GM23338 (cell line): ENCODE data around the gene UBE2Q2. TPM values are rescaled to one million over a fixed set of nuclear protein-coding genes. Genes with fewer than 3 reads are reported as not detected.

Experiments
- ATAC-seq: fragments of 200-7000 bp; cut with Tn5 transposase; 3 replicates; pipeline ENCODE4 v1.9.1; 2020
- DNase-seq: peaks from one replicate; pipeline ENCODE4 v3.0.0-alpha.2; 2015; ENCODE audit warnings: low spot score
- H2AFZ ChIP-seq: fragments of 200-600 bp; sonication (generic); 2 replicates; pipeline ENCODE4 v1.8.0; 2016; ENCODE audit warnings: antibody characterized with exemption, mild to moderate bottlenecking, moderate library complexity
- H3F3A ChIP-seq: fragments of 200-600 bp; sonication (generic); replicated peaks from 2 replicates; pipeline ENCODE4 v1.8.0; 2017; ENCODE audit warnings: antibody characterized with exemption, mixed run types, low read depth
- H3K27ac ChIP-seq: fragments of 200-600 bp; sonication (generic); 2 replicates; pipeline ENCODE4 v1.6.1; 2016; ENCODE audit warnings: low read depth
- H3K27me3 ChIP-seq: fragments of 200-600 bp; sonication (generic); 2 replicates; pipeline ENCODE4 v1.8.0; 2016; ENCODE audit warnings: mild to moderate bottlenecking, mixed run types, moderate library complexity; ENCODE audit not compliant: insufficient read depth
- H3K36me3 ChIP-seq: fragments of 200-600 bp; sonication (generic); 2 replicates; pipeline ENCODE4 v1.8.0; 2016; ENCODE audit warnings: mild to moderate bottlenecking; ENCODE audit not compliant: insufficient read depth
- H3K4me1 ChIP-seq: fragments of 200-600 bp; sonication (generic); 2 replicates; pipeline ENCODE4 v1.8.0; 2016; ENCODE audit warnings: mild to moderate bottlenecking, moderate library complexity; ENCODE audit not compliant: insufficient read depth
- H3K4me2 ChIP-seq: fragments of 200-600 bp; sonication (generic); 2 replicates; pipeline ENCODE4 v1.7.1; 2017; ENCODE audit warnings: mixed run types
- H3K4me3 ChIP-seq: fragments of 200-600 bp; sonication (generic); 2 replicates; pipeline ENCODE4 v1.6.1; 2016; ENCODE audit warnings: mixed run types
- H3K79me2 ChIP-seq: fragments of 200-600 bp; sonication (generic); replicated peaks from 2 replicates; pipeline ENCODE4 v1.8.0; 2017; ENCODE audit warnings: mild to moderate bottlenecking; ENCODE audit not compliant: insufficient read depth
- H3K9me2 ChIP-seq: fragments of 200-600 bp; sonication (generic); 2 replicates; pipeline ENCODE4 v1.8.0; 2017; ENCODE audit not compliant: insufficient read depth
- H4K20me1 ChIP-seq: fragments of 200-600 bp; sonication (generic); replicated peaks from 2 replicates; pipeline ENCODE4 v1.8.0; 2017; ENCODE audit warnings: mild to moderate bottlenecking; ENCODE audit not compliant: insufficient read depth
- H3K27ac Mint-ChIP-seq: 2 replicates; pipeline ENCODE4 v1.8.0; 2020; ENCODE audit warnings: inconsistent platforms, mild to moderate bottlenecking, moderate library complexity, mixed read lengths
- H3K27me3 Mint-ChIP-seq: 3 replicates; pipeline ENCODE4 v1.8.0; 2022; ENCODE audit warnings: low read depth, mild to moderate bottlenecking, moderate library complexity, mixed read lengths, inconsistent platforms; ENCODE audit not compliant: insufficient read depth, poor library complexity
- H3K36me3 Mint-ChIP-seq: 3 replicates; pipeline ENCODE4 v1.8.0; 2021; ENCODE audit warnings: low read depth, mild to moderate bottlenecking, inconsistent platforms, moderate library complexity, mixed read lengths
- H3K4me1 Mint-ChIP-seq: 3 replicates; pipeline ENCODE4 v1.8.0; 2020; ENCODE audit warnings: mild to moderate bottlenecking, inconsistent platforms, mixed read lengths
- H3K4me3 Mint-ChIP-seq: 3 replicates; pipeline ENCODE4 v1.8.0; 2021; ENCODE audit warnings: moderate library complexity, mild to moderate bottlenecking, inconsistent platforms, mixed read lengths
- H3K9me3 Mint-ChIP-seq: 3 replicates; pipeline ENCODE4 v1.8.0; 2020; ENCODE audit warnings: moderate library complexity, mild to moderate bottlenecking, inconsistent platforms, mixed read lengths
- CREB1 ChIP-seq: fragments of 250-450 bp; sonication (Bioruptor Pico); IDR thresholded peaks from 2 replicates; pipeline ENCODE4 v1.5.0; 2020; ENCODE audit warnings: low read depth, mild to moderate bottlenecking, moderate library complexity
- CTCF ChIP-seq, 2 experiments: fragments of 200-600 bp in 1 of 2; sonication (generic) in 1 of 2; conservative IDR thresholded peaks; 2 replicates each; pipeline versions ENCODE4 v1.5.1 to v1.6.1; 2016 to 2017; ENCODE audit warnings: antibody characterized with exemption in 2 of 2, low read depth in 2 of 2, mild to moderate bottlenecking in 2 of 2, moderate library complexity in 1 of 2
- ETS1 ChIP-seq: IDR thresholded peaks from 2 replicates; pipeline ENCODE4 v1.6.1; 2016; ENCODE audit warnings: antibody characterized with exemption
- EZH2 ChIP-seq: fragments of 200-600 bp; sonication (generic); IDR thresholded peaks from one replicate; pipeline ENCODE4 v1.8.0; 2017; ENCODE audit warnings: antibody characterized with exemption, mild to moderate bottlenecking, low read depth; ENCODE audit not compliant: unreplicated experiment
- EZH2phosphoT487 ChIP-seq: fragments of 200-600 bp; sonication (generic); IDR thresholded peaks from one replicate; pipeline ENCODE4 v1.8.1; 2018; ENCODE audit warnings: antibody characterized with exemption; ENCODE audit not compliant: unreplicated experiment
- JUNB ChIP-seq: IDR thresholded peaks from one replicate; pipeline ENCODE4 v1.6.1; 2016; ENCODE audit warnings: antibody characterized with exemption; ENCODE audit not compliant: unreplicated experiment
- POLR2AphosphoS5 ChIP-seq: IDR thresholded peaks from 2 replicates; pipeline ENCODE4 v1.6.1; 2016; ENCODE audit warnings: antibody characterized with exemption, low read depth
- REST ChIP-seq: IDR thresholded peaks from one replicate; pipeline ENCODE4 v1.6.1; 2018; ENCODE audit warnings: antibody characterized with exemption; ENCODE audit not compliant: unreplicated experiment
- STAT1 ChIP-seq: IDR thresholded peaks from one replicate; pipeline ENCODE4 v1.6.1; 2016; ENCODE audit warnings: antibody characterized with exemption; ENCODE audit not compliant: unreplicated experiment
- ZNF114 ChIP-seq: fragments of 250-450 bp; sonication (Bioruptor Pico); IDR thresholded peaks from 2 replicates; pipeline ENCODE4 v1.5.0; 2020; ENCODE audit warnings: mild to moderate bottlenecking, moderate library complexity
- ZNF331 ChIP-seq: fragments of 250-450 bp; sonication (Bioruptor Pico); IDR thresholded peaks from 2 replicates; pipeline ENCODE4 v1.5.0; 2020; ENCODE audit warnings: low read depth, mild to moderate bottlenecking, moderate library complexity
- ZNF462 ChIP-seq: fragments of 250-450 bp; sonication (Bioruptor Pico); IDR thresholded peaks from 2 replicates; pipeline ENCODE4 v1.5.0; 2020; ENCODE audit warnings: mild to moderate bottlenecking, moderate library complexity
- polyA plus RNA-seq: library from polyadenylated mRNA; unstranded; fragments of >200 nt; fragmentation: Nextera tagmentation; extraction: Ambion mirVana; gene quantifications from 2 replicates; pipeline ENCODE4 v1.2.1, GENCODE V29; 2016
- total RNA-seq: library from RNA; depleted of rRNA; stranded (reverse); fragments of >200 nt; shearing (Covaris generic); gene quantifications from 2 replicates; pipeline ENCODE4 v1.2.3, GENCODE V29; 2014

The UBE2Q2 gene
- total and polyA plus RNA-seq, 2 experiments from 2014 or later: 23.7 to 29.3 TPM

- Histone ChIP-seq H3K4me3 (no peak overlapping the region), H4K20me1 (peaks cover 7% of the 10 kb centered on the region; the same call in 1 of the 2 replicates), H3K36me3 (no peaks in the 10 kb centered on the region; the same call in 1 of the 2 replicates), H3F3A (no peaks in the 10 kb centered on the region), H3K4me1 (peaks cover 13% of the 10 kb centered on the region; the same call in 1 of the 2 replicates), H3K9me2 (no peaks in the 10 kb centered on the region), H3K4me2 (no peak overlapping the region), H3K27me3 (no peaks in the 10 kb centered on the region), H2AFZ (no peak overlapping the region), H3K79me2 (peaks cover 93% of the 10 kb centered on the region), H3K27ac (no peak overlapping the region)
- Mint-ChIP-seq H3K4me3 (no peak overlapping the region), H3K36me3 (peaks cover 10% of the 10 kb centered on the region), H3K27ac (no peak overlapping the region; the same call in 1 of the 2 replicates), H3K27me3 (no peaks in the 10 kb centered on the region), H3K9me3 (no peaks in the 10 kb centered on the region), H3K4me1 (peaks cover 14% of the 10 kb centered on the region)
- TF ChIP-seq ZNF331 (CRISPR knock-in tag) (no peak), POLR2AphosphoS5 (no peak), ZNF114 (no peak), CTCF (conservative IDR thresholded peaks at IDR 0.05; ENCODE audit: low read depth in 2 of 2) (no peak), EZH2 (no peak), CREB1 (CRISPR knock-in tag) (no peak), EZH2phosphoT487 (no peak), STAT1 (no peak), REST (no peak), ETS1 (no peak), ZNF462 (CRISPR knock-in tag) (no peak), JUNB (no peak)
- DNase-seq (no peak), ATAC-seq (no peak)
Observed at GRCh38 chr15:75857886-75858285, 14.6 kb downstream of the UBE2Q2 start.
